ENCODE measurements around the gene MYO5B. TPM values are rescaled to one million over a fixed set of nuclear protein-coding genes. Genes with fewer than 3 reads are reported as not detected.

MYO5B gene
- polyA plus RNA-seq, 1 donor from 2014 or later = 0.42 TPM

DNA sequence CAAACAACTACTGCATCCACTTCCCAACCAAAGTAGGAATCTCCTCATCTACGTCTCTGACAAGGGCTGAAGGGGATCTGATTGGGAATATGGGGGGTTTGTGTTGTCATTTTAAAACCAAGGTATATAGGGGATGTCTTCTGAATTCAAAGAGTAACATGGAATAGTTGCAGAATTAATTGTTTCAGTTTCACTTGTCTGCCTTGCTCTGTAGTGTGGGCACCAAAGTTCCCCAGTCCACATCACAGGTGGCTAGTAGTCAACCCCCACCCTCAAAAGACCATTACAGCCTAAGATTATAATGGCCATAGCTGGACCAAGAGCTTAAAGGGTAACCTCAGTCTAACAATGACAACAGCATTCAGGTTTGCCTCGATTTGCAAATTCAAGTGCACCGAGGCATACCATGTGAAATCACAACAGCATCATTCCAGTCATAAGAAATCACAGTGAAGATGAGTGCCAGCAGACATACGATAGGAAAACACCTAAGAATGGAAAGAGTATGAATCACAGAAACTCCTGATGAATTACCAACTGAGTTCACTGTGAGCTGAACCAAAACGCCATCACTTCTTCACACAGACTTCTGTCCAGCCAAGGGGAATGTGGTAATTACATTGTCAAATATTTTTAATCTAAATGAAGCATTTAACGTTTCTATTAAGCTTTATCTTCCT lies 52.4 kb downstream of the MYO5B start:
- Histone ChIP-seq H3K27ac (ENCODE audit: low read length) (no peak overlapping the region), H3K27me3 (ENCODE audit: insufficient read depth, low read depth, low read length) (no peaks in the 10 kb centered on the region), H3K4me2 (ENCODE audit: low read length) (no peak overlapping the region), H3K9me2 (ENCODE audit: insufficient read depth, low read length) (no peaks in the 10 kb centered on the region), H3K36me3 (ENCODE audit: insufficient read depth, low read length) (no peaks in the 10 kb centered on the region), H3K4me3 (ENCODE audit: low read length) (no peak overlapping the region), H3K9ac (ENCODE audit: low read length) (no peak overlapping the region), H3F3A (ENCODE audit: insufficient read depth, low read length, poor library complexity, severe bottlenecking) (no peaks in the 10 kb centered on the region), H3K9me3 (ENCODE audit: low read length) (no peaks in the 10 kb centered on the region), H4K20me1 (ENCODE audit: insufficient read depth) (no peaks in the 10 kb centered on the region), H3K79me2 (replicated peaks; ENCODE audit: insufficient read depth, low read length) (no peaks in the 10 kb centered on the region), H2AFZ (ENCODE audit: low read depth, low read length) (no peak overlapping the region)
- TF ChIP-seq EZH2 (IDR thresholded peaks at IDR 0.05; ENCODE audit: borderline replicate concordance, insufficient read depth, low read length, poor library complexity, severe bottlenecking) (no peak), SMC3 (conservative IDR thresholded peaks at IDR 0.05; ENCODE audit: poor library complexity) (no peak), RAD21 (conservative IDR thresholded peaks at IDR 0.05) (no peak), MXI1 (conservative IDR thresholded peaks at IDR 0.05; ENCODE audit: poor library complexity, severe bottlenecking) (no peak), TAF1 (IDR thresholded peaks at IDR 0.05; ENCODE audit: low read depth) (no peak), POLR2AphosphoS5 (IDR thresholded peaks at IDR 0.05) (no peak), REST (IDR thresholded peaks at IDR 0.05; ENCODE audit: borderline replicate concordance) (no peak), EP300 (conservative IDR thresholded peaks at IDR 0.05; ENCODE audit: poor library complexity, severe bottlenecking) (no peak), CTCF (IDR thresholded peaks at IDR 0.05; ENCODE audit: poor library complexity, severe bottlenecking) (no peak)

- Histone ChIP-seq H3F3A (ENCODE audit: insufficient read depth, low read length, poor library complexity, severe bottlenecking) (no peaks in the 10 kb centered on the region), H3K9me3 (ENCODE audit: low read length) (no peaks in the 10 kb centered on the region), H2AFZ (ENCODE audit: low read depth, low read length) (no peak overlapping the region), H3K79me2 (replicated peaks; ENCODE audit: insufficient read depth, low read length) (no peaks in the 10 kb centered on the region), H3K9me2 (ENCODE audit: insufficient read depth, low read length) (no peaks in the 10 kb centered on the region), H4K20me1 (ENCODE audit: insufficient read depth) (no peaks in the 10 kb centered on the region), H3K9ac (ENCODE audit: low read length) (no peak overlapping the region), H3K4me2 (ENCODE audit: low read length) (no peak overlapping the region), H3K27me3 (ENCODE audit: insufficient read depth, low read depth, low read length) (no peaks in the 10 kb centered on the region), H3K36me3 (ENCODE audit: insufficient read depth, low read length) (no peaks in the 10 kb centered on the region), H3K27ac (ENCODE audit: low read length) (no peak overlapping the region), H3K4me3 (ENCODE audit: low read length) (no peak overlapping the region)
- TF ChIP-seq CTCF (IDR thresholded peaks at IDR 0.05; ENCODE audit: poor library complexity, severe bottlenecking) = no peak
Observed at GRCh38 chr18:50138181-50139064, 56.5 kb downstream of the MYO5B start.
